Measurements from ENCODE around the gene KCNK5.

The KCNK5 gene

GRCh38 chr6:39178235-39178634, 51.0 kb downstream of the KCNK5 start:
- Histone ChIP-seq H3K4me3 (ENCODE audit: low read depth, low read length) (no peak overlapping the region), H3K9me3 (ENCODE audit: control insufficient read depth, insufficient read depth, low read depth, low read length) (no peaks in the 10 kb centered on the region), H3K4me1 (ENCODE audit: control insufficient read depth, insufficient read depth, low read length) (no peaks in the 10 kb centered on the region), H3K27ac (ENCODE audit: extremely low read depth, low read depth, low read length) (no peak overlapping the region), H3K36me3 (ENCODE audit: control insufficient read depth in 2 of 2, insufficient read depth in 1 of 2, low read length in 2 of 2) (no peaks in the 10 kb centered on the region)
- TF ChIP-seq TCF7L2 (IDR thresholded peaks at IDR 0.05; ENCODE audit: borderline replicate concordance, low read depth, low read length) (no peak), ZNF169 (tag by site-specific recombination; IDR thresholded peaks at IDR 0.05) (no peak), SETDB1 (IDR thresholded peaks at IDR 0.05; ENCODE audit: insufficient read length, low read length) (no peak), ZNF843 (tag by site-specific recombination; IDR thresholded peaks at IDR 0.05) (no peak), ZNF48 (tag by site-specific recombination; IDR thresholded peaks at IDR 0.05) (no peak), ZNF391 (tag by site-specific recombination; IDR thresholded peaks at IDR 0.05; ENCODE audit: borderline replicate concordance, low read depth) (no peak)
- TF ChIP-seq, protein P1, sequence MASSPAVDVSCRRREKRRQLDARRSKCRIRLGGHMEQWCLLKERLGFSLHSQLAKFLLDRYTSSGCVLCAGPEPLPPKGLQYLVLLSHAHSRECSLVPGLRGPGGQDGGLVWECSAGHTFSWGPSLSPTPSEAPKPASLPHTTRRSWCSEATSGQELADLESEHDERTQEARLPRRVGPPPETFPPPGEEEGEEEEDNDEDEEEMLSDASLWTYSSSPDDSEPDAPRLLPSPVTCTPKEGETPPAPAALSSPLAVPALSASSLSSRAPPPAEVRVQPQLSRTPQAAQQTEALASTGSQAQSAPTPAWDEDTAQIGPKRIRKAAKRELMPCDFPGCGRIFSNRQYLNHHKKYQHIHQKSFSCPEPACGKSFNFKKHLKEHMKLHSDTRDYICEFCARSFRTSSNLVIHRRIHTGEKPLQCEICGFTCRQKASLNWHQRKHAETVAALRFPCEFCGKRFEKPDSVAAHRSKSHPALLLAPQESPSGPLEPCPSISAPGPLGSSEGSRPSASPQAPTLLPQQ (tag by site-specific recombination; IDR thresholded peaks at IDR 0.05) = no peak
- TF ChIP-seq, protein P2, sequence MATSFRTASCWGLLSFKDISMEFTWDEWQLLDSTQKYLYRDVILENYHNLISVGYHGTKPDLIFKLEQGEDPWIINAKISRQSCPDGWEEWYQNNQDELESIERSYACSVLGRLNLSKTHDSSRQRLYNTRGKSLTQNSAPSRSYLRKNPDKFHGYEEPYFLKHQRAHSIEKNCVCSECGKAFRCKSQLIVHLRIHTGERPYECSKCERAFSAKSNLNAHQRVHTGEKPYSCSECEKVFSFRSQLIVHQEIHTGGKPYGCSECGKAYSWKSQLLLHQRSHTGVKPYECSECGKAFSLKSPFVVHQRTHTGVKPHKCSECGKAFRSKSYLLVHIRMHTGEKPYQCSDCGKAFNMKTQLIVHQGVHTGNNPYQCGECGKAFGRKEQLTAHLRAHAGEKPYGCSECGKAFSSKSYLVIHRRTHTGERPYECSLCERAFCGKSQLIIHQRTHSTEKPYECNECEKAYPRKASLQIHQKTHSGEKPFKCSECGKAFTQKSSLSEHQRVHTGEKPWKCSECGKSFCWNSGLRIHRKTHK (tag by site-specific recombination; IDR thresholded peaks at IDR 0.05) = no peak
- CTCF ChIA-PET = interaction anchor here (1.3 to 3.0 kb wide), 3 partner anchors 12 to 131 kb away, joined by 3 to 16 read pairs (median 4); no protein-coding TSS in a partner anchor
- POLR2A ChIA-PET = no interaction called here

DNA sequence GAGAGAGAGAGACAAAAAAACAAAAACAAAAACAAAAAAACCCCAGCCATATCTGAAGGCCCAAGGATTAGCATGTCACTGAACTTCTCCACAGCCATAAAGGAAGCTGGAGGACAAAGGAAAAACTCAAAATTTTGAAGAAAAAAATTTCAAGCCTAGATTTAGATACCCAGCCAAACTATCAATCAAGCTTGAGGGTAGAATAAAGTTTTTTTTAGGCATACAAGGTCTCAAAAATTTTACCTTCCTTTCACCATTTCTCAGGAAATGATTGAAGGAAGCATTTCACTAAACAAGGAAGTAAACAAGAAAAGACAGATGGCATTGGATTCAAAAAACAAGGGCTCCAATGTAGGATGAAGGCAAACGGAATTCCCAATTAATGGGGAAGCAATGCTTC, 52.1 kb downstream of the KCNK5 start:
- CTCF ChIA-PET = interaction anchor here (0.7 to 3.0 kb wide), 4 partner anchors 10 to 132 kb away, joined by 3 to 16 read pairs (median 4); no protein-coding TSS in a partner anchor
- POLR2A ChIA-PET = no interaction called here

More for the DNA sequence above, 52.1 kb downstream of the KCNK5 start:
- no peak overlapping the region for H3K27ac ChIP-seq (ENCODE audit: extremely low read depth, low read depth, low read length)
- H3K4me3 ChIP-seq (ENCODE audit: low read depth, low read length) = no peak overlapping the region
- no peaks in the 10 kb centered on the region for H3K9me3 ChIP-seq (ENCODE audit: control insufficient read depth, insufficient read depth, low read depth, low read length)
- H3K4me1 ChIP-seq (ENCODE audit: control insufficient read depth, insufficient read depth, low read length) = no peaks in the 10 kb centered on the region
- TF ChIP-seq ZNF830 (tag by site-specific recombination; IDR thresholded peaks at IDR 0.05; ENCODE audit: low read depth) = no peak
- TF ChIP-seq PRDM6 (tag by site-specific recombination; IDR thresholded peaks at IDR 0.05) = no peak
- TF ChIP-seq ZFP3 (tag by site-specific recombination; IDR thresholded peaks at IDR 0.05; ENCODE audit: low read depth) = no peak
- TF ChIP-seq SP3 (tag by site-specific recombination; IDR thresholded peaks at IDR 0.05) = no peak
- TF ChIP-seq, protein P3, sequence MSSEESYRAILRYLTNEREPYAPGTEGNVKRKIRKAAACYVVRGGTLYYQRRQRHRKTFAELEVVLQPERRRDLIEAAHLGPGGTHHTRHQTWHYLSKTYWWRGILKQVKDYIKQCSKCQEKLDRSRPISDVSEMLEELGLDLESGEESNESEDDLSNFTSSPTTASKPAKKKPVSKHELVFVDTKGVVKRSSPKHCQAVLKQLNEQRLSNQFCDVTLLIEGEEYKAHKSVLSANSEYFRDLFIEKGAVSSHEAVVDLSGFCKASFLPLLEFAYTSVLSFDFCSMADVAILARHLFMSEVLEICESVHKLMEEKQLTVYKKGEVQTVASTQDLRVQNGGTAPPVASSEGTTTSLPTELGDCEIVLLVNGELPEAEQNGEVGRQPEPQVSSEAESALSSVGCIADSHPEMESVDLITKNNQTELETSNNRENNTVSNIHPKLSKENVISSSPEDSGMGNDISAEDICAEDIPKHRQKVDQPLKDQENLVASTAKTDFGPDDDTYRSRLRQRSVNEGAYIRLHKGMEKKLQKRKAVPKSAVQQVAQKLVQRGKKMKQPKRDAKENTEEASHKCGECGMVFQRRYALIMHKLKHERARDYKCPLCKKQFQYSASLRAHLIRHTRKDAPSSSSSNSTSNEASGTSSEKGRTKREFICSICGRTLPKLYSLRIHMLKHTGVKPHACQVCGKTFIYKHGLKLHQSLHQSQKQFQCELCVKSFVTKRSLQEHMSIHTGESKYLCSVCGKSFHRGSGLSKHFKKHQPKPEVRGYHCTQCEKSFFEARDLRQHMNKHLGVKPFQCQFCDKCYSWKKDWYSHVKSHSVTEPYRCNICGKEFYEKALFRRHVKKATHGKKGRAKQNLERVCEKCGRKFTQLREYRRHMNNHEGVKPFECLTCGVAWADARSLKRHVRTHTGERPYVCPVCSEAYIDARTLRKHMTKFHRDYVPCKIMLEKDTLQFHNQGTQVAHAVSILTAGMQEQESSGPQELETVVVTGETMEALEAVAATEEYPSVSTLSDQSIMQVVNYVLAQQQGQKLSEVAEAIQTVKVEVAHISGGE (tag by site-specific recombination; conservative IDR thresholded peaks at IDR 0.05; ENCODE audit: low read depth) = no peak
- no peak for TF ChIP-seq MEIS1 (CRISPR knock-in tag; IDR thresholded peaks at IDR 0.05; ENCODE audit: borderline replicate concordance)
- no peak for TF ChIP-seq KLF7 (tag by site-specific recombination; IDR thresholded peaks at IDR 0.05; ENCODE audit: borderline replicate concordance)
- TF ChIP-seq ZNF518A (tag by site-specific recombination; conservative IDR thresholded peaks at IDR 0.05; ENCODE audit: low read depth) = no peak
- H3K36me3 ChIP-seq (ENCODE audit: control insufficient read depth in 2 of 2, insufficient read depth in 1 of 2, low read length in 2 of 2) = no peaks in the 10 kb centered on the region

All from HEK293 (cell line).